Endothelial cell of umbilical vein (primary cell): ENCODE results near the gene ERVK3-1.

ENCODE experiments used
- EZH2 ChIP-seq: IDR thresholded peaks from 2 replicates; pipeline ENCODE4 v1.6.1; 2012; ENCODE audit warnings: borderline replicate concordance, low read depth, mild to moderate bottlenecking, moderate library complexity, low read length, inconsistent platforms; ENCODE audit not compliant: severe bottlenecking
- JUN ChIP-seq: IDR thresholded peaks from 2 replicates; pipeline ENCODE4 v1.6.1; 2011; ENCODE audit warnings: borderline replicate concordance, low read depth; ENCODE audit not compliant: insufficient read length, insufficient read depth
- POLR2A ChIP-seq: IDR thresholded peaks from 2 replicates; pipeline ENCODE4 v1.6.1; 2012; ENCODE audit warnings: low read depth, mild to moderate bottlenecking, control low read depth, low read length
- POLR2AphosphoS5 ChIP-seq: IDR thresholded peaks from 2 replicates; pipeline ENCODE4 v1.6.1; 2012; ENCODE audit warnings: low read depth, mild to moderate bottlenecking, control low read depth, low read length, moderate library complexity; ENCODE audit not compliant: insufficient read depth
- TF ChIP-seq, protein P1 (sequence below), 2 donors: IDR thresholded peaks; 1 replicate in 1 of 2; 2 replicates in 1 of 2; pipeline ENCODE4 v1.5.1; 2011; ENCODE audit warnings: low read length in 2 of 2, mild to moderate bottlenecking in 2 of 2, moderate library complexity in 2 of 2, control low read depth in 1 of 2, inconsistent platforms in 1 of 2, low read depth in 1 of 2; ENCODE audit not compliant: insufficient read depth in 1 of 2; ENCODE audit errors: extremely low read depth in 1 of 2

DNA sequence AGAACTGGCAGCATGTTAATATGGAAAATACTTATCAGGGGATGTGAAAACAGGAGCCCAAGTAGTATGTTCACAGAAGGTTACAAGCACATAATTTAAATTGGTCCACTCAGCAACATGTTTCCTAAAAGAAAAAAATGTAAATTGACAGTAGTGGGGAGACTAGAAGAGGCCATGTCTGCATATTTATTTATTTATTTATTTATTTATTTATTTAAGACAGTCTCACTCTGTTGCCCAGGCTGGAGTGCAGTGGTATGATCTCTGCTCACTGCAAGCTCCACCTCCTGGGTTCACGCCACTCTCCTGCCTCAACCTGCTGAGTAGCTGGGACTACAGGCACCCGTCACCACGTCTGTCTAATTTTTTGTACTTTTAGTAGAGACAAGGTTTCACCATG lies 40.1 kb upstream of the ERVK3-1 start:
- TF ChIP-seq EZH2, result no peak
- TF ChIP-seq POLR2A, result no peak
- TF ChIP-seq, protein P1, sequence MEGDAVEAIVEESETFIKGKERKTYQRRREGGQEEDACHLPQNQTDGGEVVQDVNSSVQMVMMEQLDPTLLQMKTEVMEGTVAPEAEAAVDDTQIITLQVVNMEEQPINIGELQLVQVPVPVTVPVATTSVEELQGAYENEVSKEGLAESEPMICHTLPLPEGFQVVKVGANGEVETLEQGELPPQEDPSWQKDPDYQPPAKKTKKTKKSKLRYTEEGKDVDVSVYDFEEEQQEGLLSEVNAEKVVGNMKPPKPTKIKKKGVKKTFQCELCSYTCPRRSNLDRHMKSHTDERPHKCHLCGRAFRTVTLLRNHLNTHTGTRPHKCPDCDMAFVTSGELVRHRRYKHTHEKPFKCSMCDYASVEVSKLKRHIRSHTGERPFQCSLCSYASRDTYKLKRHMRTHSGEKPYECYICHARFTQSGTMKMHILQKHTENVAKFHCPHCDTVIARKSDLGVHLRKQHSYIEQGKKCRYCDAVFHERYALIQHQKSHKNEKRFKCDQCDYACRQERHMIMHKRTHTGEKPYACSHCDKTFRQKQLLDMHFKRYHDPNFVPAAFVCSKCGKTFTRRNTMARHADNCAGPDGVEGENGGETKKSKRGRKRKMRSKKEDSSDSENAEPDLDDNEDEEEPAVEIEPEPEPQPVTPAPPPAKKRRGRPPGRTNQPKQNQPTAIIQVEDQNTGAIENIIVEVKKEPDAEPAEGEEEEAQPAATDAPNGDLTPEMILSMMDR (IDR thresholded peaks at IDR 0.05; ENCODE audit: extremely low read depth in 1 of 2, insufficient read depth in 1 of 2, low read depth in 1 of 2, low read length in 2 of 2), result no peak
- TF ChIP-seq JUN, result no peak
- no peak for TF ChIP-seq POLR2AphosphoS5
